Measurements from ENCODE around the gene ERC2. TPM values are rescaled to one million over a fixed set of nuclear protein-coding genes. Genes with fewer than 3 reads are reported as not detected.

ERC2 gene
- total and polyA plus RNA-seq, 9 donors: 0.52 to 2.0 (median 0.82) TPM

DNA sequence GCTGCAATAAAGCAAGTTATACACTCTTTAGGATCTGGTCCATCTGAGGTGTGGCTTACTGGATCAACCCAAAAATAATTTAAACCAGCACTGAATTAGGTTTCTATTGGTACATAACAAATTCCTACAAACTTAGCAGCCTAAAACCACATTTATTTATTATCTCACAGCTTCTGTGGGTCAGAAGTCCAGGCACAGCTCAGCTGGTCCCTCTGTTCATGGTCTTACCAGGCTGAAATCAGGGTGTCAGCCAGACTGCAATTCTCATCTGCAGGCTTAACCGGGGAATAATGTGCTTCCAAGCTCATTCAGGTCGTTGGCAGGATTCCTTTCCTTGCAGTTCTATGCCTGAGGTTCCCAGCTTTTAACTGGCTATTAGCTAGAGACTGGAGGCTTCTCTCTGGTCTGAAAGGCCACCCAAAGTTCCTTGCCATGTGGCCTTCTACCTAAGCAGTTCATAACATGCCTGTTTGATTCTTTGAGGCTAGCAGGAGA, 503.7 kb downstream of the ERC2 start:
- H3K9me3 ChIP-seq (replicated peaks; ENCODE audit: control insufficient read depth, low read depth, low read length): no peaks in the 10 kb centered on the region
- no peaks in the 10 kb centered on the region for H3K36me3 ChIP-seq (ENCODE audit: control insufficient read depth, insufficient read depth, low read length)
- no peak overlapping the region for H3K4me3 ChIP-seq (ENCODE audit: low read length)
- H3K27ac ChIP-seq (ENCODE audit: low read length): no peak overlapping the region
- 8% methylated on average over 2 of the region's 2 CpGs for WGBS (ENCODE audit: insufficient coverage)
- peak; percentile 65 for DNase-seq
- H3K4me1 ChIP-seq (ENCODE audit: control insufficient read depth, insufficient read depth, low read length): peaks cover 2% of the 10 kb centered on the region
- H3K27me3 ChIP-seq (ENCODE audit: control insufficient read depth, insufficient read depth, low read length): no peaks in the 10 kb centered on the region

DNA sequence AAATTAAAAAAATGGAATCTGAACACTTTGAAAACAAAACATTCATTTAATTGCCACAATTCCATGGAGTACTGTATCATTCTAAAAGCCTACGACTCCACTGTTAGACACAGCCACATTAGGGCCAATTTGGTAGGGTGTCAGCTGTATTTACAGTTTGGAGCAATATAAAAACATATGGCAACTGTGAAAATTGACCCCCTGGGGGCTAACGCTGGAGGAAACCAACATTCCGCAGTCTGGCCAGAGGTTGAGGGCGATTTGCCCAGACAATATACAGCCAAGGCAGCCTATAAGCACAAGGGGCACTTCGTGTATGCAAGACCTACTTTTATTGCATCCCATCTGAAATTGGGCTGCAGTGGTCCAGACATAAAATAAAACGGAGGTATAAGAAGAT, 504.7 kb downstream of the ERC2 start:
- Histone ChIP-seq H3K27me3 (ENCODE audit: control insufficient read depth, insufficient read depth, low read length) (no peaks in the 10 kb centered on the region), H3K9me3 (replicated peaks; ENCODE audit: control insufficient read depth, low read depth, low read length) (no peaks in the 10 kb centered on the region), H3K4me1 (ENCODE audit: control insufficient read depth, insufficient read depth, low read length) (peaks cover 2% of the 10 kb centered on the region), H3K27ac (ENCODE audit: low read length) (no peak overlapping the region), H3K4me3 (ENCODE audit: low read length) (no peak overlapping the region), H3K36me3 (ENCODE audit: control insufficient read depth, insufficient read depth, low read length) (no peaks in the 10 kb centered on the region)
- peak; percentile 35 for DNase-seq
- 6% methylated on average over 3 of the region's 6 CpGs for WGBS (ENCODE audit: insufficient coverage)

DNA sequence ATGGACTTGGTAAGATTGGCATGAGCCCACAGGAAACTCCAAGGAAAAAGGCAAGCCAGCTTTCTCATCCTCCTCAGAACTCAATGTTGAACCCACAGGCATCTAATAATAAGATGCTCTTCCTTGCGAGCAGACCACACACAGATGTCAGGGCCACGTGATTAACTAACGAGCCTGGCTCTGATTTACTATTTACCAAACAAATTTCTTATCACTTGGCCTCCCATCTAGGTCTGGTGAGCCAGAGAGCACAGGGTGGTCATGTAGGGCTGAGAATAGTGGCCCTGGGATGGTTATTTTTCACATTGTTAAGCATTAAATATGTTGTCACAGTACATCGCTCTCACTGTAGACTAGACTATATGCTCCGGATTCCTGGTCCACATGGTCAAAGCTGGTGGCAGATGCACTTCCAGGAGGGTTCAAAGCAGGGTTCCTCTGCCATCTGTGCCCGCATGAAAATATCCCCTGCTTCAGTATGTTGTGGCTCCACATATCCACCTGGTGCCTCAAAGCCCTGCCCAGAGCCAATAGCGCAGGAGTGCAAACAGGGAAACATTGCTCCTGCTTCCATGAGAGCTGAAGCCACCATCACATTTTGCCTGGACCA, 508.7 kb downstream of the ERC2 start:
- H3K4me1 ChIP-seq (ENCODE audit: control insufficient read depth, insufficient read depth, low read length): peaks cover 2% of the 10 kb centered on the region
- no peak overlapping the region for H3K27ac ChIP-seq (ENCODE audit: low read length)
- H3K27me3 ChIP-seq (ENCODE audit: control insufficient read depth, insufficient read depth, low read length): no peaks in the 10 kb centered on the region
- WGBS (ENCODE audit: insufficient coverage): 94% methylated on average over 4 of the region's 7 CpGs
- no peak for DNase-seq
- H3K9me3 ChIP-seq (replicated peaks; ENCODE audit: control insufficient read depth, low read depth, low read length): no peaks in the 10 kb centered on the region
- H3K4me3 ChIP-seq (ENCODE audit: low read length): no peak overlapping the region
- H3K36me3 ChIP-seq (ENCODE audit: control insufficient read depth, insufficient read depth, low read length): no peaks in the 10 kb centered on the region

DNA sequence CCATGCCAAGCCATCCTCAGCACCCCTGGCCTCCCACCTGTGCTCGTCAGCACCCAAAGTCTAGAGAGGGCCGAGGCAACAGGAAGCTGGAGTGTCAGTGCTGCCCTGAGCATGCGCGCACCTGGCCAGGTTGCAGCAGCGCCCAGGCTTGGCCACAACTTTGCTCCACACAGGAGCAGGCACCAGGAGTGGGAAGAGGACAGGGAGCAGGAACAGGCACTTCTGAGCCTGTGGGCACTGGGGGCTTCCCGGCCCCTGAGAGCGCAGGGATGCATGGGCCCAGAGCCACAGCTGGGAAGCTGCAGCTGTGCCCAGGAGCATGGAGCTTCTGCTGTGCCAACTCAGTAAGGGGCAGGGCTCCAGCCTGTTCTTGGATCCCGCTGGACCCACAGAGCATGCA, 509.7 kb downstream of the ERC2 start:
- no peaks in the 10 kb centered on the region for H3K9me3 ChIP-seq (replicated peaks; ENCODE audit: control insufficient read depth, low read depth, low read length)
- no peaks in the 10 kb centered on the region for H3K27me3 ChIP-seq (ENCODE audit: control insufficient read depth, insufficient read depth, low read length)
- WGBS (ENCODE audit: insufficient coverage): 90% methylated on average over 8 of the region's 8 CpGs
- no peaks in the 10 kb centered on the region for H3K36me3 ChIP-seq (ENCODE audit: control insufficient read depth, insufficient read depth, low read length)
- no peak overlapping the region for H3K27ac ChIP-seq (ENCODE audit: low read length)
- peak; percentile 14 for DNase-seq
- peaks cover under 1% of the 10 kb centered on the region for H3K4me1 ChIP-seq (ENCODE audit: control insufficient read depth, insufficient read depth, low read length)
- H3K4me3 ChIP-seq (ENCODE audit: low read length): no peak overlapping the region

DNA sequence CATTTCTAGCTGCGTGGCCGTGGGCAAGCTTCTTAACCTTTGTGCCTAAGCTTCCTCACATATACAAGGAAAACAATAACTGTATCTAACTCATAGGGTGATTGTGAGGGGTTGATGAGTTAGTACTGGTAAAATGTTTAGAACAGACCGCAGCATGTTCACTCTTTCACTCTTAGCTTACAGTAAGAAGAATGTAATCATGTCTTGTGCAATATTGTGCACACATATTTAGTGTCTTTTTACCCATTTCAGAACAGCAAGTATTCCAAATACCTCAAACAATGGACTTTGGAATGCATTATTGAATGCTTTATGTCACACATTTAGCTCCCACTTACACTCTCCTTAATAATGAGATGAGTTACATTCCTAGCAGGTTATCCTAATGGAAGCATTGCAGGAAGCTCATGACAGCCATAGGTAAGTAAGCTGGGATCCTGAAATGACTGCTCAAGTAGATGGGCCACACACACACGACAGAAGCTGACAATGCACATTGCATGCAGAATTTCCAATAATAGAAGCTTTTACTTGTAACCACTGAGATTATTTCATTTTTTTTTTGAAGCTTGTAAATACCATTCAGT, 512.3 kb downstream of the ERC2 start:
- no peak for DNase-seq
- Histone ChIP-seq H3K27ac (ENCODE audit: low read length) (no peak overlapping the region), H3K4me3 (ENCODE audit: low read length) (no peak overlapping the region), H3K27me3 (ENCODE audit: control insufficient read depth, insufficient read depth, low read length) (no peaks in the 10 kb centered on the region), H3K36me3 (ENCODE audit: control insufficient read depth, insufficient read depth, low read length) (no peaks in the 10 kb centered on the region), H3K4me1 (ENCODE audit: control insufficient read depth, insufficient read depth, low read length) (no peaks in the 10 kb centered on the region), H3K9me3 (replicated peaks; ENCODE audit: control insufficient read depth, low read depth, low read length) (no peaks in the 10 kb centered on the region)
- no CpG with 5 or more reads among the region's 4 CpGs for WGBS (ENCODE audit: insufficient coverage)

DNA sequence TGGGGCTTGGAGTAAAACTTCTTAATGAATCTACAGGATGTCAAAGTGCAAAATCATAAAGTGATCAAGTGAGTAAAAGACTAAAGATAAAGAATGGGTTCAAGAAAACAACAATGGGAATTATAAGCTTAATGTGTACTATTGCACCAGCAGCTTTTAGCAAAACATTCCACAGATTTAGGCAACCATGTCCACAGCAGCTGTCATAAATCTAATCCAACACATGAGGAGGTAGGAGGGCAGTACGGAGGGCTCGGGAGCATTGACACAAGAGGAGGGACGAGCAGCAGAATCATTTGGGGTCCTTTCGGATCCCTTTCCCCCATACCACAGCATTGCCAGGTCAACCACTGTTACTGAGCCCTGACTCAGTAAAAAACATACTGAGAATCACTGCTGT, 516.9 kb downstream of the ERC2 start:
- no peaks in the 10 kb centered on the region for H3K27me3 ChIP-seq (ENCODE audit: control insufficient read depth, insufficient read depth, low read length)
- no CpG with 5 or more reads among the region's 4 CpGs for WGBS (ENCODE audit: insufficient coverage)
- DNase-seq: no peak

DNA sequence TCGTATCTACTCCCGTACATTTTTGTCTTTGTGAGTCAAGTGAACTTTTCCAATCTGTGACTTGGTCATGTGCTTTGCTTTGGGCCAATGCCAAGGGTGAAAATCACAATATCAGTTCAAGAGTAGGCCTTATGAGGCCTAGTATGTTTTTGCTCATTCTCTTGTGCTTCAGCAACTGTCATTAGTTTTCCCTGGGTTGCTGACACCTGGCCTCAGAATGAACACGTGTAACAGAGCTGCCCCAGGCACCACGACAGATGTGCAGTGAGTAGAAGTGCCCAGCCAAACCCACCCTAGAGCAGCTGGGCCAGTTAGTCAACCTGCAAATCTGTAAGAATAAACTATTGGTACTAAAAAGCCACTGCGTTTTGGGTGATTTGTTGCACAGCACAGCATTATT, 520.9 kb downstream of the ERC2 start:
- no peak for DNase-seq

More for the DNA sequence above, 516.9 kb downstream of the ERC2 start:
- Histone ChIP-seq H3K27ac (ENCODE audit: low read length) (no peak overlapping the region), H3K9me3 (replicated peaks; ENCODE audit: control insufficient read depth, low read depth, low read length) (no peaks in the 10 kb centered on the region), H3K36me3 (ENCODE audit: control insufficient read depth, insufficient read depth, low read length) (no peaks in the 10 kb centered on the region), H3K4me1 (ENCODE audit: control insufficient read depth, insufficient read depth, low read length) (no peaks in the 10 kb centered on the region), H3K4me3 (ENCODE audit: low read length) (no peak overlapping the region)

DNA sequence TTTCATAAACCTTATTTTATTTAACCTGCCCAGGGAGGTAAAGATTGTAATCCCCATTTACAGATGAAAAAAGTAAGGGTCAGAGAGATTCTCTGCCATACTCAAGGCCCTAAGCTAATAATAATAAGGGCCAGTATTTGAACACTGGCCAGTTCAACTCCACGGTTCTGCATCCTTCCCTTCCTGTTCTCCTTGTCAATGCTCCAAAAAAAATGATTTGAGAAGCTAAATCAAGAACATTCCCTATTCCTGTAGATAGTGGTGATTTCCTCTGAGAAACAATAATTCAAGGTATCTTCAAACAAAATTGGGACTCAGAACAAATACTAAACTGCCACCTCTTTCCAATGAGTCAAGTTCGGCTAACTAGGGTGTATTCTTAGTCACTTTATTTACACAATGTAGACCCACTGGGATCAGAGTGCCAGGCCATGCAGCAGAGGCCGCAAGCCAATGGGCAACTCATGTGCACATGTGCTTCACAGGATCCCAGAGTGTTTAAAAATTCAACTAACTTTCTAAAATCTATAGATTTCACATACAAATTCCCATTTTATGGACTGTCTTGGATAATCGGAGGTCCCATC, 521.6 kb downstream of the ERC2 start:
- 100% methylated on average over 2 of the region's 4 CpGs for WGBS (ENCODE audit: insufficient coverage)
- H3K27me3 ChIP-seq (ENCODE audit: control insufficient read depth, insufficient read depth, low read length): no peaks in the 10 kb centered on the region
- no peaks in the 10 kb centered on the region for H3K4me1 ChIP-seq (ENCODE audit: control insufficient read depth, insufficient read depth, low read length)
- H3K27ac ChIP-seq (ENCODE audit: low read length): no peak overlapping the region
- no peak overlapping the region for H3K4me3 ChIP-seq (ENCODE audit: low read length)
- H3K36me3 ChIP-seq (ENCODE audit: control insufficient read depth, insufficient read depth, low read length): no peaks in the 10 kb centered on the region
- DNase-seq: no peak
- no peaks in the 10 kb centered on the region for H3K9me3 ChIP-seq (replicated peaks; ENCODE audit: control insufficient read depth, low read depth, low read length)

More for the DNA sequence above, 520.9 kb downstream of the ERC2 start:
- 32% methylated on average over 2 of the region's 5 CpGs for WGBS (ENCODE audit: insufficient coverage)
- H3K27me3 ChIP-seq (ENCODE audit: control insufficient read depth, insufficient read depth, low read length): no peaks in the 10 kb centered on the region
- no peaks in the 10 kb centered on the region for H3K4me1 ChIP-seq (ENCODE audit: control insufficient read depth, insufficient read depth, low read length)
- no peak overlapping the region for H3K27ac ChIP-seq (ENCODE audit: low read length)
- no peaks in the 10 kb centered on the region for H3K36me3 ChIP-seq (ENCODE audit: control insufficient read depth, insufficient read depth, low read length)
- H3K4me3 ChIP-seq (ENCODE audit: low read length): no peak overlapping the region
- no peaks in the 10 kb centered on the region for H3K9me3 ChIP-seq (replicated peaks; ENCODE audit: control insufficient read depth, low read depth, low read length)

DNA sequence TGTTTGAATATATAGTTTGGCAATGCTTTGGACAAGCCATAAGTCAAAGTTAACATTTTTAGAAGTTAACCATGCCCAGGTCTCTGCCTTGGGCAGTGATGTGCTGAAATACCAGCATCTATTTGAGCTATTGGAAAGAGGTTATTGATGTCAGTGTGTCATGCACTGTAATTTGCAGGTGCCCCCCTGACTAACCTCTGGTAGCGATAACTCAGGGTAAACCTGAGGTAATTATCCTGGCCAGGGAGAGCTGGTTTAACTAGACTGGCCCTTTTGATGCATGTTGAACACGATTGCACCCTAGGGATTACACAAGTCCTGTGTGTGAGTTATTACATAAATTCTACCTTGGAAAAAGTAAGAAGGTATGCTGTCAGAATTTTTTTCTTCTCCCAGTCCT, 525.4 kb downstream of the ERC2 start:
- H3K36me3 ChIP-seq (ENCODE audit: control insufficient read depth, insufficient read depth, low read length): no peaks in the 10 kb centered on the region
- H3K9me3 ChIP-seq (replicated peaks; ENCODE audit: control insufficient read depth, low read depth, low read length): no peaks in the 10 kb centered on the region
- WGBS (ENCODE audit: insufficient coverage): 100% methylated on average over 1 of the region's 2 CpGs

DNA sequence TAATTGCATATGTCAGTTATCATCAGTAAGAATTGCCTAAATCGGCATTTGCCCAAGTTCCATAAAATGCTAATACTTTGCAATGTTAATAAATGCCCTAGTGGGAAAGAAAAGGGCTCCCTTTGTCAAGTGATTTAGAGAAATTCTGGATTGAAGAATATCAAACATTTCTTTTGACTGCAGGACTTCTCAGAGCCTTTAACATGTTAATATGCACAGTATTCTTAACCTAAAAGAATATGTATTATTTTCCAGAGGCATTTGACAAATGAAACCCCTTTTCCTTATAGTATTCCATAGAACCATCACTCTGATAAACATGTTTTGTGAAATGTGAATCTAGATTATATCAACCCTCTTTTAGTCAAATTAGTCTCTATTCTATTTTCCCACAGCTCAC, 529.0 kb downstream of the ERC2 start:
- H3K27ac ChIP-seq (ENCODE audit: low read length): no peak overlapping the region
- no peaks in the 10 kb centered on the region for H3K36me3 ChIP-seq (ENCODE audit: control insufficient read depth, insufficient read depth, low read length)
- no peak for DNase-seq
- WGBS (ENCODE audit: insufficient coverage): no CpG with 5 or more reads among the region's 1 CpG
- H3K4me1 ChIP-seq (ENCODE audit: control insufficient read depth, insufficient read depth, low read length): no peaks in the 10 kb centered on the region
- H3K27me3 ChIP-seq (ENCODE audit: control insufficient read depth, insufficient read depth, low read length): no peaks in the 10 kb centered on the region
- no peaks in the 10 kb centered on the region for H3K9me3 ChIP-seq (replicated peaks; ENCODE audit: control insufficient read depth, low read depth, low read length)
- no peak overlapping the region for H3K4me3 ChIP-seq (ENCODE audit: low read length)

More for the DNA sequence above, 525.4 kb downstream of the ERC2 start:
- no peak overlapping the region for H3K27ac ChIP-seq (ENCODE audit: low read length)
- no peaks in the 10 kb centered on the region for H3K4me1 ChIP-seq (ENCODE audit: control insufficient read depth, insufficient read depth, low read length)
- H3K4me3 ChIP-seq (ENCODE audit: low read length): no peak overlapping the region
- DNase-seq: no peak
- H3K27me3 ChIP-seq (ENCODE audit: control insufficient read depth, insufficient read depth, low read length): no peaks in the 10 kb centered on the region

Data from muscle of leg (tissue), 11 donors.